Mesothelial cell of epicardium (in vitro differentiated cells): ENCODE measurements around the gene ACTL10. TPM values are rescaled to one million over a fixed set of nuclear protein-coding genes. Genes with fewer than 3 reads are reported as not detected.

Source experiments
- DNase-seq, 2 experiments: peaks; one replicate each; pipeline ENCODE4 v3.0.0; 2021; ENCODE audit warnings: low spot score in 2 of 2; ENCODE audit not compliant: unreplicated experiment in 2 of 2
- H3K27ac Mint-ChIP-seq: 2 replicates; pipeline ENCODE4 v1.8.0; 2021; ENCODE audit warnings: mixed read lengths
- H3K27me3 Mint-ChIP-seq: 2 replicates; pipeline ENCODE4 v1.8.0; 2021; ENCODE audit warnings: low read depth, mixed read lengths
- H3K36me3 Mint-ChIP-seq: 2 replicates; pipeline ENCODE4 v1.8.0; 2021; ENCODE audit warnings: mixed read lengths
- H3K4me1 Mint-ChIP-seq: 2 replicates; pipeline ENCODE4 v1.8.0; 2021; ENCODE audit warnings: mixed read lengths
- H3K4me3 Mint-ChIP-seq: 2 replicates; pipeline ENCODE4 v1.8.0; 2021; ENCODE audit warnings: mild to moderate bottlenecking, moderate library complexity, mixed read lengths
- H3K9me3 Mint-ChIP-seq: 2 replicates; pipeline ENCODE4 v1.8.0; 2021; ENCODE audit warnings: mixed read lengths
- total RNA-seq: library from RNA; stranded (reverse); gene quantifications from 3 replicates; pipeline ENCODE4 v1.2.1, GENCODE V29; 2021
- TF ChIP-seq, protein P1 (sequence below): fragments of 200-600 bp; sonication (generic); IDR thresholded peaks from one replicate; pipeline ENCODE4 v1.5.0; 2021; ENCODE audit warnings: antibody characterized with exemption; ENCODE audit not compliant: unreplicated experiment

ACTL10 gene
- total RNA-seq, 1 donor from 2014 or later = 0.63 TPM

DNA sequence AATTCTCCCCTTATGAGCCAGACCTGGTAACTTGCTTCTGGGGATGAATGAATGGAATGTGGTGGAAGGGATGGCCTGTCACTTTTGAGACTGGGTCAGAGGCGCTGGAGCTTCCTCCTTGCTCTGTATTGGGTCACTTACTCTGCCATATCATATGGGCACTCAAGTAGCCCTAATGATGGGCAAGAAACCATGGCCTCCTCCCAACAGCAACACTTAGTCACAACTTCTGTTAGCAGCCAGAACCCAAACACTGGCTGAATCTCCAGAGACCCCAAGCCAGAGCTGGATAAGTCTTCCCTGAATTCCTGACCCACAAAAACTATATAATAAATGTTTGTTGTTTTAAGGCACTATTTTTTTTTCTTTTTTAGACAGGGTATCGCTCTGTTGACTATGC lies 13.9 kb downstream of the ACTL10 start:
- H3K27me3 Mint-ChIP-seq = no peaks in the 10 kb centered on the region
- no peak for DNase-seq
- H3K4me1 Mint-ChIP-seq = peaks cover 14% of the 10 kb centered on the region
- no peak overlapping the region for H3K27ac Mint-ChIP-seq
- H3K36me3 Mint-ChIP-seq = peaks cover 4% of the 10 kb centered on the region
- no peaks in the 10 kb centered on the region for H3K9me3 Mint-ChIP-seq
- no peak overlapping the region for H3K4me3 Mint-ChIP-seq
- TF ChIP-seq, protein P1, sequence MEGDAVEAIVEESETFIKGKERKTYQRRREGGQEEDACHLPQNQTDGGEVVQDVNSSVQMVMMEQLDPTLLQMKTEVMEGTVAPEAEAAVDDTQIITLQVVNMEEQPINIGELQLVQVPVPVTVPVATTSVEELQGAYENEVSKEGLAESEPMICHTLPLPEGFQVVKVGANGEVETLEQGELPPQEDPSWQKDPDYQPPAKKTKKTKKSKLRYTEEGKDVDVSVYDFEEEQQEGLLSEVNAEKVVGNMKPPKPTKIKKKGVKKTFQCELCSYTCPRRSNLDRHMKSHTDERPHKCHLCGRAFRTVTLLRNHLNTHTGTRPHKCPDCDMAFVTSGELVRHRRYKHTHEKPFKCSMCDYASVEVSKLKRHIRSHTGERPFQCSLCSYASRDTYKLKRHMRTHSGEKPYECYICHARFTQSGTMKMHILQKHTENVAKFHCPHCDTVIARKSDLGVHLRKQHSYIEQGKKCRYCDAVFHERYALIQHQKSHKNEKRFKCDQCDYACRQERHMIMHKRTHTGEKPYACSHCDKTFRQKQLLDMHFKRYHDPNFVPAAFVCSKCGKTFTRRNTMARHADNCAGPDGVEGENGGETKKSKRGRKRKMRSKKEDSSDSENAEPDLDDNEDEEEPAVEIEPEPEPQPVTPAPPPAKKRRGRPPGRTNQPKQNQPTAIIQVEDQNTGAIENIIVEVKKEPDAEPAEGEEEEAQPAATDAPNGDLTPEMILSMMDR = no peak

DNA sequence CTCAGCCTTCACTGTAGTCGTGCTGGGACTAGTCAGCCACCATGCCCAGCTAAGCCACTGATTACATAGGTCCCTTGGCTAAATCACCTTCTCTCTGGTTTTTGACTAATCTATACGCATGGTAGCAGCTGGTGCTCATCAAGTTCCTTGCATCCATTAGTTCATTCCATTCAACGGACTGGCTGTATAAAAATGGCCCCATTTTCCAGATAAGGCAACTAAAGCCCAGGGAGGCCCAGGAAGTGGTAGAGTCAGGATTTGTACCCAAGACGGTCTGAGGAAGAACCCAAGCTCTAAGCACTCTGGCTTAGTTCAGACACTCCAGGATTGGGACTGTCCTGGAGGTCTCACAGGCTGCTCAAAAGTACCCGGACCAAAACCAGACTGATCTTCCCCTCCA lies 14.5 kb downstream of the ACTL10 start:
- H3K4me1 Mint-ChIP-seq = peaks cover 9% of the 10 kb centered on the region

DNA sequence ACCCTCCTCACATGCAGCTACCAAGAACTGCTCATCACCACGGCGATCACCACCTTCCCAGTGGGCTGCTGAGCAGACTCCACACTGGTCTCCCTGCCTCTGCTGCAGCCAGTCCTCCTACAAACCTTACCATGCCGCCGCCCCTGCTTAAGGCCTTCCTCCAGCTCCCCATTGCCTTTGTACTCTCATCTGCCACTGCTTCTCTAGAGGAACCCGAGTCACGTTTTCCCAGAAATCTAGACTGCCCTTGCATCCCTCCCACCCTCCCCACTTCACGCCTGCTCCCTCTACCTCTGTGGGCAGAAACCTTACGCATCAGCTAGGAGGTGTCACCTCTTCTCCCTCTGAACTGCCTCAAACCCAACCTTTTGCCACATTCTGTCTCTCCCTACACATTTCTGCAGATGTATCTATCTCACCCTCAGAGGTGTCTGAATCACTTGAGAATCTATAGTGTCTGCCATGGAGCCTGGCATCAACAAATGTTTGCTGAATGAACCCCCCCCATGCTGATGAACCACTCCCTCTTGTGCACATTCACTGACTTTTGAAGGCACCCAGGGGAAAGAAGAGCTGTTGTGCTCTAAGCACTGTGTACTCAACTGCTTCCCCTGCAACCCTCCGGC lies 15.1 kb downstream of the ACTL10 start:
- Mint-ChIP-seq H3K27ac (peak overlapping the region; percentile 10), H3K36me3 (peaks cover 4% of the 10 kb centered on the region), H3K4me1 (peaks cover 13% of the 10 kb centered on the region), H3K9me3 (no peaks in the 10 kb centered on the region), H3K27me3 (no peaks in the 10 kb centered on the region), H3K4me3 (no peak overlapping the region)
- DNase-seq = no peak
- TF ChIP-seq, protein P1 = no peak

More for the DNA sequence above, 14.5 kb downstream of the ACTL10 start:
- Mint-ChIP-seq H3K36me3 (peaks cover 4% of the 10 kb centered on the region), H3K9me3 (no peaks in the 10 kb centered on the region), H3K27ac (no peak overlapping the region), H3K4me3 (no peak overlapping the region), H3K27me3 (no peaks in the 10 kb centered on the region)
- TF ChIP-seq, protein P1 = no peak
- DNase-seq = no peak

DNA sequence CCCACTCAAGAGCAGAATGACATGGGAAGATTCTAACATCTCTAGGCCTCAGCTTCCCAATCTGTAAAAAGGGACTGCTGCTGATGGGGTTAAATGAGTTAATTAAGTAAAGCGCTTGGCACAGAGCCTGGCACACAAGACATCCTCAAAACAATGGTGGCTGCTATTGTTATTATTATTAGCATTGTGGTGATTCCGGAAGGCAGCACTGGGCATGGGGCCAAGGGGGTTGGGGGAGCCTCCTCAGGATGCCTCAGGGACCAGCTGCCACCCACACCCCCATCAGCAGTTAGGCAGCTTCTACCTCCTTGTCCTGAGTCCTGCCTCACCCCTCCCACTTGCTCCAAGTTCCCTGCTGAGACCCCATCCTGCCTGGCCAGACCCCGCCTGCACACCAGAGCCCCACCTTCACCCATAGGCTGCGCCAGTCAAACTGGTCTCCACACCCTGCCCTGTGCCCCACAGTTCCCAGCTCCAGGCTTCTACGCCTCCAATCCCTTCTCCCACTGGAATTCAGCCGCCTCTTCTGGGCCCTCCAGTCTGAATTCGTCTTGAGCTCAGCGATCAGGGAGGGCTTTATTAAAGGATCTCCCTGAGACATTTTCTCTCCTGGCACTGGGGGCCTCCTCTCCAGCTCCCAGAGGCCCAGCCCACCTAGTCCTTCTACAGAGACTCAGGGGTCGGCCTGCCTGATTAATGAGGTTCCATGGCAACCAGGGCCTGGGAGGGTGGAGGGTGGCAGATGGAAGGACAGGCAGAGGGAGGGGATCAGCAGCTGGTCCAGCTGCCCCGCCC lies 18.0 kb downstream of the ACTL10 start:
- no peak for DNase-seq
- Mint-ChIP-seq H3K4me1 (peaks cover 24% of the 10 kb centered on the region), H3K36me3 (no peaks in the 10 kb centered on the region), H3K27ac (peak overlapping the region; percentile 89), H3K27me3 (no peaks in the 10 kb centered on the region), H3K4me3 (peak overlapping the region; percentile 67), H3K9me3 (no peaks in the 10 kb centered on the region)
- TF ChIP-seq, protein P1 = no peak

DNA sequence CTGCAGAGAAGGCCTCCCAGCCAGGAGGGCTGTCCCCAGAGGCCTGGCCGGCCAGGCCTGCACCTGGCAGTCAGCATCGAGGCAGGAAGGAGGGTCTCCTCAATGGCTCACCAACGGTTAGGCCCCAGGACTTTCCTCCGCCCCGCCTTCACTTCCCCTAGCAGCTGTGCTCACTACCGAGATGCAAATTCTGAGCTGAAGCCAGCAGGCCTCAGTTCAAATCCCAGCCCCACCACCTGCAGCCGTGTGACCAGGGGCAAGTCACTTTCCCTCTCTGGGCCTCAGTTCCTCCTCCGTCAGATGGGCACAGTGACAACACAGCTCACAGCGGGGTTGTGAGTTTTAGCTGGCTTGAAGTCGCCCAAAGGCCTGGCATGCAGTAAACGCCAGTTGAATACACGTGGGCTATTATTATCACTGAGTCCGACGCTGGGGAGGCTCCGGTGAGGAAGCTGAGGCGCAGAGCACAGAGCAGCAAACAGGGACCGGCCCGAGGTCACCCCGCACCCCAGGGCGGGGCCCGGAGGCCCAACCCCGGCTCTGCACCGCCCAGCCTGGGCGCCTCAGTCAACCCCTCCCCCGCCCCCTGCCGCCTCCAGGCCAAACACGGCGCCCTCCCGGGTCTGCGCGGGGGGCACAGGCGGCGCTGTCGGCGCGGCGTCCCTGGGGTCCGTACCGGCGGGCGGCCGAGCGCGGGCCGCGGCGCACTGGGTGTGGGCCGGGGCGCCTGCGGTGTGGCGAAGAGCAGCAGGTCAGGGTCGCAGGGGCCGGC lies 18.8 kb downstream of the ACTL10 start:
- Mint-ChIP-seq H3K27ac (peak overlapping the region; percentile 89), H3K9me3 (no peaks in the 10 kb centered on the region), H3K36me3 (no peaks in the 10 kb centered on the region), H3K4me3 (peak overlapping the region; percentile 67), H3K4me1 (peaks cover 29% of the 10 kb centered on the region), H3K27me3 (no peaks in the 10 kb centered on the region)
- no peak for DNase-seq
- TF ChIP-seq, protein P1 = no peak
